ENCODE measurements around the gene BCAS3. TPM values are rescaled to one million over a fixed set of nuclear protein-coding genes. Genes with fewer than 3 reads are reported as not detected.
A peak's percentile ranks its signal among the peaks of the same experiment; 100 is the strongest.

BCAS3 gene
- total RNA-seq, 1 donor from 2014 or later, result 38.1 TPM

DNA sequence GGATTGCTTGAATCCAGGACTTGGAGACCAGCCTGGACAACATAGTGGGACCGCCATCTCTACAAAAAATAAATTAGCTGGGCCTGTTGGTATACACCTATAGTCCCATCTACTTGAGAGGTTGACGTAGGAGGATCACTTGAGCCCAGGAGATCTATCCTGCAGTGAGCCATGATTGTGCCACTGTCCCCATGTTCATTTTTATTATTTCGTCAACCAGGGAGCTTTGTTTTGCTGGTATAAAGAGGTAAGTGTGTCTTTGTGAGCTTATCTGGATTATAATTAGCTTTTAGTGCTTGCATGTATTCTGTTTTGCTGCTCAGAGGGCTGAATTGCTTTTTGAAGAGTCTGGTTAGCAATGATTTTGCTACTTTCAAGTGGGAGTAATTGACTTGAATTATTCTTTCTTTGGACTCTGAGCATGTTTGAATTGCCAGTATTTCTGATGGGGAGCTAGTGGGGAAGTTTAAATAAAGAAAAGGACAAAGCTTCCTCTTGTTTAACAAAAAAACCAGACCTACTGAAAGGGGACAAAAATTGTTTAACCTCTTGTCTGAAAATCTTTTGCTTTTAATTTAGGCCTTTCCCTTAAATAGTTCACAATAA is 31.6 kb upstream of the BCAS3 start:
- TF ChIP-seq, protein P1, sequence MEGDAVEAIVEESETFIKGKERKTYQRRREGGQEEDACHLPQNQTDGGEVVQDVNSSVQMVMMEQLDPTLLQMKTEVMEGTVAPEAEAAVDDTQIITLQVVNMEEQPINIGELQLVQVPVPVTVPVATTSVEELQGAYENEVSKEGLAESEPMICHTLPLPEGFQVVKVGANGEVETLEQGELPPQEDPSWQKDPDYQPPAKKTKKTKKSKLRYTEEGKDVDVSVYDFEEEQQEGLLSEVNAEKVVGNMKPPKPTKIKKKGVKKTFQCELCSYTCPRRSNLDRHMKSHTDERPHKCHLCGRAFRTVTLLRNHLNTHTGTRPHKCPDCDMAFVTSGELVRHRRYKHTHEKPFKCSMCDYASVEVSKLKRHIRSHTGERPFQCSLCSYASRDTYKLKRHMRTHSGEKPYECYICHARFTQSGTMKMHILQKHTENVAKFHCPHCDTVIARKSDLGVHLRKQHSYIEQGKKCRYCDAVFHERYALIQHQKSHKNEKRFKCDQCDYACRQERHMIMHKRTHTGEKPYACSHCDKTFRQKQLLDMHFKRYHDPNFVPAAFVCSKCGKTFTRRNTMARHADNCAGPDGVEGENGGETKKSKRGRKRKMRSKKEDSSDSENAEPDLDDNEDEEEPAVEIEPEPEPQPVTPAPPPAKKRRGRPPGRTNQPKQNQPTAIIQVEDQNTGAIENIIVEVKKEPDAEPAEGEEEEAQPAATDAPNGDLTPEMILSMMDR (IDR thresholded peaks at IDR 0.05; ENCODE audit: unreplicated experiment), result no peak
- no peaks in the 10 kb centered on the region for H3K4me1 Mint-ChIP-seq (ENCODE audit: unreplicated experiment)
- no peak overlapping the region for H3K4me3 Mint-ChIP-seq (ENCODE audit: unreplicated experiment)
- no peaks in the 10 kb centered on the region for H3K27me3 Mint-ChIP-seq (ENCODE audit: unreplicated experiment)
- H3K36me3 Mint-ChIP-seq (ENCODE audit: low read depth, unreplicated experiment), result peaks cover 12% of the 10 kb centered on the region
- H3K9me3 Mint-ChIP-seq (ENCODE audit: unreplicated experiment), result no peaks in the 10 kb centered on the region
- DNase-seq (ENCODE audit: low spot score), result no peak
- H3K27ac Mint-ChIP-seq (ENCODE audit: unreplicated experiment), result peak overlapping the region; percentile 42

DNA sequence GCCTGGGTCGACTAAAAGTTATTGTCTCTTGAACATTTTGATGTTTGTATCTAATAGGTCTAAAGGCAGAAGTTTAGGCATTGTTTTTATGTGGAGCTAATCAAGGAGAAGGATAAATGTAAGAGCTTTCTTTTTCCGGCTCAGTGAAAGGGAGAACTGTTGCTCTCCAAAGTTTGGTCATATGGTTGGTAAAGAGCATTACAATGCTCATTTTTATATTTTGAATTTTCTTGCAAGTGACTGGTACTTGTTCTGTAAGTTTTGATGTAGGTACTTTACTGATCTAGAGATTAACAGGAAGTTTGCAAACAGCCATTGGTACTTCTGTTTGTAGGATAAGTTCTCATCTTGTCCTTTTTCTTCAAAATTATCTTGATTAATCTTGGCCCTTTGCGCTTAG is 30.9 kb upstream of the BCAS3 start:
- no peaks in the 10 kb centered on the region for H3K27me3 Mint-ChIP-seq (ENCODE audit: unreplicated experiment)
- H3K36me3 Mint-ChIP-seq (ENCODE audit: low read depth, unreplicated experiment), result peaks cover 12% of the 10 kb centered on the region
- H3K27ac Mint-ChIP-seq (ENCODE audit: unreplicated experiment), result no peak overlapping the region
- no peaks in the 10 kb centered on the region for H3K4me1 Mint-ChIP-seq (ENCODE audit: unreplicated experiment)
- DNase-seq (ENCODE audit: low spot score), result no peak
- TF ChIP-seq, protein P1 (IDR thresholded peaks at IDR 0.05; ENCODE audit: unreplicated experiment), result no peak
- H3K9me3 Mint-ChIP-seq (ENCODE audit: unreplicated experiment), result no peaks in the 10 kb centered on the region
- H3K4me3 Mint-ChIP-seq (ENCODE audit: unreplicated experiment), result no peak overlapping the region

DNA sequence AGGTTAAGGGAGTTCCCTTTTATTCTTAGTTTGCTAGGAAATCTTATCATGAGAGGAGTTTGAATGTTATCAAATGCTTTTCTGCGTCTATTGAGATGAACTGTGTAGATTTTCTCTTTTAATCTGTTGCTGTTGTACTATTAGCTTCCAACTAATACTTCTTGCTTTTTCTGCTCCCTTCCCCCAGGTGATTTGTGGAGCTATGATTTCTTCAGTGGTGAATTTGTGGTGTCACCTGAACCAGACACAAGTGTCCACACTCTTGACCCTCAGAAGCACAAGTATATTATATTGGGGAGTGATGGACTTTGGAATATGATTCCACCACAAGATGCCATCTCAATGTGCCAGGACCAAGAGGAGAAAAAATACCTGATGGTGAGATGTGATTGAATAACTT is 29.9 kb upstream of the BCAS3 start:
- Mint-ChIP-seq H3K36me3 (ENCODE audit: low read depth, unreplicated experiment) (peaks cover 12% of the 10 kb centered on the region), H3K4me1 (ENCODE audit: unreplicated experiment) (no peaks in the 10 kb centered on the region), H3K27ac (ENCODE audit: unreplicated experiment) (no peak overlapping the region), H3K9me3 (ENCODE audit: unreplicated experiment) (no peaks in the 10 kb centered on the region), H3K27me3 (ENCODE audit: unreplicated experiment) (no peaks in the 10 kb centered on the region), H3K4me3 (ENCODE audit: unreplicated experiment) (no peak overlapping the region)
- DNase-seq (ENCODE audit: low spot score), result no peak
- TF ChIP-seq, protein P1 (IDR thresholded peaks at IDR 0.05; ENCODE audit: unreplicated experiment), result no peak

DNA sequence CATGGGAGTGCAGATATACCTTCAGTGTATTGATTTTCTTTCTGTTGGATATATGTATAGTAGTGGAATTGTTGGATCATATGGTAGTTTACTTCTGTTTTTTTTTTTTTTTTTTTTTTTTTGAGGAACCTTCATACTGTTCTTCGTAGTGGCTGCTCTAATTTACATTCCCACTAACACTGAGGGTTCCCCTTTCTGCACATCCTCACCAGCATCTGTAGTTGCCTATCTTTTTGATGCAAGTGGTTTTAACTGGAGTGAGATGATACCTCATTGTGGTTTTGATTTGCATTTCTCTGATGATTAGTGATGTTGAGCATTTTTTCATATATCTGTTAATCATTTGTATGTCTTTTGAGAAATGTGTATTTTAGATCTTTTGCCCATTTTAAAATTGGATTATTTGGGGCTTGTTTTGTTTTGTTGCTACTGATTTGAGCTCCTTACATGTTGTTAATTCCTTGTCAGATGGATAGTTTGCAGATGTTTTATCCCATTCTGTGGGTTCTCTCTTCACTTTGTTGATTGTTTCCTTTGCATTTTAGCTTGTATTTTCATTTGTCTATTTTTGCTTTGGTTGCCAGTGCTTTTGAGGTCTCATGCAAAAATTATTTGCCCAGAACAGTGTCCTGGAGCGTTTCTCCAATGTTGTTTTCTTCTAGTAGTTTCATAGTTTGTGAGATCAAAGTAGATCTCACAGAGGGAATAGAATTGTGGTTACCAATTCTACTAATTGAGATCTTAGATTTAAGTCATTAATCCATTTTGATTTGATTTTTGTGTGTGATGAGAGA is 25.0 kb upstream of the BCAS3 start:
- no peaks in the 10 kb centered on the region for H3K9me3 Mint-ChIP-seq (ENCODE audit: unreplicated experiment)
- H3K27ac Mint-ChIP-seq (ENCODE audit: unreplicated experiment), result no peak overlapping the region
- H3K27me3 Mint-ChIP-seq (ENCODE audit: unreplicated experiment), result no peaks in the 10 kb centered on the region
- H3K4me1 Mint-ChIP-seq (ENCODE audit: unreplicated experiment), result no peaks in the 10 kb centered on the region
- TF ChIP-seq, protein P1 (IDR thresholded peaks at IDR 0.05; ENCODE audit: unreplicated experiment), result no peak
- peaks cover 15% of the 10 kb centered on the region for H3K36me3 Mint-ChIP-seq (ENCODE audit: low read depth, unreplicated experiment)
- DNase-seq (ENCODE audit: low spot score), result no peak
- no peak overlapping the region for H3K4me3 Mint-ChIP-seq (ENCODE audit: unreplicated experiment)

- Mint-ChIP-seq H3K36me3 (ENCODE audit: low read depth, unreplicated experiment) (peaks cover 11% of the 10 kb centered on the region), H3K4me1 (ENCODE audit: unreplicated experiment) (no peaks in the 10 kb centered on the region), H3K27me3 (ENCODE audit: unreplicated experiment) (no peaks in the 10 kb centered on the region), H3K27ac (ENCODE audit: unreplicated experiment) (no peak overlapping the region), H3K4me3 (ENCODE audit: unreplicated experiment) (no peak overlapping the region), H3K9me3 (ENCODE audit: unreplicated experiment) (no peaks in the 10 kb centered on the region)
- no peak for DNase-seq (ENCODE audit: low spot score)
- TF ChIP-seq, protein P1 (IDR thresholded peaks at IDR 0.05; ENCODE audit: unreplicated experiment), result no peak
Measured at GRCh38 chr17:60653569-60653968, 24.1 kb upstream of the BCAS3 start.
